WTC11 (cell line): Measurements from ENCODE around the gene CCDC201.

ENCODE experiments used
- CREB1 ChIP-seq: sonication (generic); formaldehyde crosslinking; IDR thresholded peaks from 2 replicates; pipeline ENCODE4 v1.8.0; 2023; ENCODE audit warnings: mild to moderate bottlenecking, missing genetic modification reagents
- CREM ChIP-seq: sonication (generic); formaldehyde crosslinking; IDR thresholded peaks from 2 replicates; pipeline ENCODE4 v1.8.1; 2022; ENCODE audit warnings: mild to moderate bottlenecking, missing genetic modification reagents, moderate library complexity
- CTCF ChIP-seq: fragments of 200-600 bp; IDR thresholded peaks from 2 replicates; pipeline ENCODE4 v1.8.0; 2022; ENCODE audit warnings: antibody characterized with exemption
- ELF4 ChIP-seq: sonication (generic); formaldehyde crosslinking; IDR thresholded peaks from 2 replicates; pipeline ENCODE4 v1.8.1; 2022; ENCODE audit warnings: low read depth, mild to moderate bottlenecking, moderate library complexity, missing genetic modification reagents
- GABPB1 ChIP-seq: sonication (generic); formaldehyde crosslinking; IDR thresholded peaks from 2 replicates; pipeline ENCODE4 v1.8.1; 2023; ENCODE audit warnings: mild to moderate bottlenecking, missing genetic modification reagents
- NFYB ChIP-seq: sonication (generic); formaldehyde crosslinking; conservative IDR thresholded peaks from 2 replicates; pipeline ENCODE4 v1.8.0; 2022; ENCODE audit warnings: low read depth, missing genetic modification reagents
- PREB ChIP-seq: sonication (generic); formaldehyde crosslinking; IDR thresholded peaks from 2 replicates; pipeline ENCODE4 v1.8.1; 2022; ENCODE audit warnings: mild to moderate bottlenecking, missing genetic modification reagents, moderate library complexity, borderline replicate concordance
- TEAD1 ChIP-seq: sonication (generic); formaldehyde crosslinking; IDR thresholded peaks from 2 replicates; pipeline ENCODE4 v1.8.0; 2022; ENCODE audit warnings: mild to moderate bottlenecking, missing genetic modification reagents
- ZMAT4 ChIP-seq: fragments of 250-450 bp; sonication (Bioruptor Pico); IDR thresholded peaks from 2 replicates; pipeline ENCODE4 v1.9.0; 2021; ENCODE audit warnings: mild to moderate bottlenecking
- ZNF121 ChIP-seq: sonication (generic); formaldehyde crosslinking; IDR thresholded peaks from 2 replicates; pipeline ENCODE4 v1.8.0; 2023; ENCODE audit warnings: missing genetic modification reagents
- TF ChIP-seq, protein P1 (sequence below): sonication (generic); formaldehyde crosslinking; IDR thresholded peaks from 2 replicates; pipeline ENCODE4 v1.8.1; 2022; ENCODE audit warnings: low read depth, missing genetic modification reagents, borderline replicate concordance

DNA sequence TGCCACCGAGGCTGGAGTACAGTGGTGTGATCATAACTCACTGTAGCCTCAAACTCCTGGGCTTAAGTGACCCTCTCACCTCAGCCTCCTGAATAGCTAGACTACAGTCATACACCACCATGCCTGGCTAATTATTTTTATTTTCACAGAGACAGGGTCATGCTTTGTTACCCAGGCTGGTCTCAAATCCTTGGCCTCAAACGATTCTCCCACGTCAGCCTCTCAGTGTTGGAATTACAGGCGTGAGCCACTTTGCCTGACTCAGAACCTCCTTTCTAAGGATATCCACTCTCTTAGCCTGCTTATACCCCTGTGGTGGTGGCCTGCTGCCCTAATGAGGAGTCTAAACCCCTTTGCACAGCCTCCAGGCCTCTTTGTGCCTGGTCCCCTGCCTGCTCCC lies 11.3 kb upstream of the CCDC201 start:
- TF ChIP-seq CREB1 (CRISPR knock-in tag) (no peak), CTCF (no peak), ZMAT4 (CRISPR knock-in tag) (no peak), GABPB1 (CRISPR knock-in tag) (no peak), ZNF121 (CRISPR knock-in tag) (no peak), TEAD1 (no peak), NFYB (CRISPR knock-in tag) (no peak), CREM (CRISPR knock-in tag) (no peak), PREB (CRISPR knock-in tag) (no peak), ELF4 (no peak)
- TF ChIP-seq, protein P1, sequence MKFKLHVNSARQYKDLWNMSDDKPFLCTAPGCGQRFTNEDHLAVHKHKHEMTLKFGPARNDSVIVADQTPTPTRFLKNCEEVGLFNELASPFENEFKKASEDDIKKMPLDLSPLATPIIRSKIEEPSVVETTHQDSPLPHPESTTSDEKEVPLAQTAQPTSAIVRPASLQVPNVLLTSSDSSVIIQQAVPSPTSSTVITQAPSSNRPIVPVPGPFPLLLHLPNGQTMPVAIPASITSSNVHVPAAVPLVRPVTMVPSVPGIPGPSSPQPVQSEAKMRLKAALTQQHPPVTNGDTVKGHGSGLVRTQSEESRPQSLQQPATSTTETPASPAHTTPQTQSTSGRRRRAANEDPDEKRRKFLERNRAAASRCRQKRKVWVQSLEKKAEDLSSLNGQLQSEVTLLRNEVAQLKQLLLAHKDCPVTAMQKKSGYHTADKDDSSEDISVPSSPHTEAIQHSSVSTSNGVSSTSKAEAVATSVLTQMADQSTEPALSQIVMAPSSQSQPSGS (CRISPR knock-in tag), result no peak
